ENCODE data around the gene HOOK1.

HOOK1 gene

GRCh38 chr1:59814901-59815825 lies at the start of gene HOOK1:
HOOK1 (plus strand) TSS chr1:59814949; CDS start chr1:59815118, 169 bp downstream.
- Histone ChIP-seq H3K79me2 (ENCODE audit: low read length) (peaks cover 42% of the 10 kb centered on the region), H3K27ac (ENCODE audit: low read length) (peak within 1 kb of the TSS; percentile 14; the same call in 1 of the 2 replicates)

GRCh38 chr1:59765011-59765730 lies 49.6 kb upstream of the HOOK1 start:
- H4K20me1 ChIP-seq (ENCODE audit: insufficient read depth, low read length): no peaks in the 10 kb centered on the region
- no peak for TF ChIP-seq EZH2 (optimal IDR thresholded peaks at IDR 0.05; ENCODE audit: low read depth, low read length)
- TF ChIP-seq EZH2phosphoT487 (IDR thresholded peaks at IDR 0.05; ENCODE audit: low read length): no peak
- TF ChIP-seq CTCF (IDR thresholded peaks at IDR 0.05; ENCODE audit: low read length): no peak
- H3F3A ChIP-seq (ENCODE audit: insufficient read depth, low read length): no peaks in the 10 kb centered on the region
- no peak overlapping the region for H3K4me3 ChIP-seq (ENCODE audit: low read length)
- H3K36me3 ChIP-seq (replicated peaks; ENCODE audit: insufficient read depth, low read length): no peaks in the 10 kb centered on the region
- H3K27ac ChIP-seq (ENCODE audit: low read length): no peak overlapping the region
- DNase-seq: no peak
- no peaks in the 10 kb centered on the region for H3K27me3 ChIP-seq (replicated peaks; ENCODE audit: insufficient read depth, low read length)
- peaks cover 31% of the 10 kb centered on the region for H3K4me1 ChIP-seq (ENCODE audit: low read length)
- H3K79me2 ChIP-seq (ENCODE audit: low read length): no peaks in the 10 kb centered on the region
- no peaks in the 10 kb centered on the region for H3K9me3 ChIP-seq (replicated peaks; ENCODE audit: insufficient read depth, low read length)
- H3K9ac ChIP-seq (ENCODE audit: low read length): no peak overlapping the region
- no peaks in the 10 kb centered on the region for H3K9me2 ChIP-seq (replicated peaks; ENCODE audit: insufficient read depth, low read length)
- no peak overlapping the region for H3K4me2 ChIP-seq (ENCODE audit: low read depth, low read length)
- no peak overlapping the region for H2AFZ ChIP-seq (ENCODE audit: low read length)

More at GRCh38 chr1:59814901-59815825, at the start of gene HOOK1:
- TF ChIP-seq EZH2 (optimal IDR thresholded peaks at IDR 0.05; ENCODE audit: low read depth, low read length) (no peak), CTCF (IDR thresholded peaks at IDR 0.05; ENCODE audit: low read length) (no peak), EZH2phosphoT487 (IDR thresholded peaks at IDR 0.05; ENCODE audit: low read length) (no peak)
- Histone ChIP-seq H3K9me2 (replicated peaks; ENCODE audit: insufficient read depth, low read length) (no peaks in the 10 kb centered on the region), H3K9ac (ENCODE audit: low read length) (peak within 1 kb of the TSS; percentile 78), H4K20me1 (ENCODE audit: insufficient read depth, low read length) (no peaks in the 10 kb centered on the region), H2AFZ (ENCODE audit: low read length) (peak within 1 kb of the TSS; percentile 91), H3K36me3 (replicated peaks; ENCODE audit: insufficient read depth, low read length) (no peaks in the 10 kb centered on the region), H3K4me1 (ENCODE audit: low read length) (0 out of 2 replicates have a peak, but pooled peaks cover 6% of the 10 kb centered on the region), H3K4me2 (ENCODE audit: low read depth, low read length) (peak within 1 kb of the TSS; percentile 85), H3K27me3 (replicated peaks; ENCODE audit: insufficient read depth, low read length) (no peaks in the 10 kb centered on the region), H3K4me3 (ENCODE audit: low read length) (peak within 1 kb of the TSS; percentile 81), H3F3A (ENCODE audit: insufficient read depth, low read length) (no peaks in the 10 kb centered on the region), H3K9me3 (replicated peaks; ENCODE audit: insufficient read depth, low read length) (no peaks in the 10 kb centered on the region)
- peak; percentile 33 for DNase-seq

- Histone ChIP-seq H3K27ac (ENCODE audit: low read length) (no peak overlapping the region), H2AFZ (ENCODE audit: low read length) (no peak overlapping the region)
Measured at GRCh38 chr1:59766227-59766855, 48.4 kb upstream of the HOOK1 start.

More at GRCh38 chr1:59766227-59766855, 48.4 kb upstream of the HOOK1 start:
- no peak for TF ChIP-seq EZH2 (optimal IDR thresholded peaks at IDR 0.05; ENCODE audit: low read depth, low read length)
- TF ChIP-seq EZH2phosphoT487 (IDR thresholded peaks at IDR 0.05; ENCODE audit: low read length): no peak
- no peak for TF ChIP-seq CTCF (IDR thresholded peaks at IDR 0.05; ENCODE audit: low read length)
- H3K27me3 ChIP-seq (replicated peaks; ENCODE audit: insufficient read depth, low read length): no peaks in the 10 kb centered on the region
- no peak overlapping the region for H3K4me3 ChIP-seq (ENCODE audit: low read length)
- H3K9me2 ChIP-seq (replicated peaks; ENCODE audit: insufficient read depth, low read length): no peaks in the 10 kb centered on the region
- no peaks in the 10 kb centered on the region for H4K20me1 ChIP-seq (ENCODE audit: insufficient read depth, low read length)
- no peak for DNase-seq
- H3K36me3 ChIP-seq (replicated peaks; ENCODE audit: insufficient read depth, low read length): no peaks in the 10 kb centered on the region
- no peak overlapping the region for H3K9ac ChIP-seq (ENCODE audit: low read length)
- no peaks in the 10 kb centered on the region for H3K9me3 ChIP-seq (replicated peaks; ENCODE audit: insufficient read depth, low read length)
- H3K4me2 ChIP-seq (ENCODE audit: low read depth, low read length): no peak overlapping the region
- H3F3A ChIP-seq (ENCODE audit: insufficient read depth, low read length): no peaks in the 10 kb centered on the region
- H3K4me1 ChIP-seq (ENCODE audit: low read length): peaks cover 31% of the 10 kb centered on the region
- H3K79me2 ChIP-seq (ENCODE audit: low read length): no peaks in the 10 kb centered on the region
